ENCODE results near the gene TERT.
"Not testable (repeated sequence)": the region's sequence is repeated elsewhere in the genome, so short reads cannot be mapped to it uniquely, and the experiment has no call there.

Gene TERT

GRCh38 chr5:1277781-1278180 lies 17.1 kb downstream of the TERT start:
- no peak for DNase-seq

GRCh38 chr5:1277331-1277730 lies 17.5 kb downstream of the TERT start:
- no peak for DNase-seq

- DNase-seq: no peak
Observed at GRCh38 chr5:1276930-1277329, 17.9 kb downstream of the TERT start.

DNA sequence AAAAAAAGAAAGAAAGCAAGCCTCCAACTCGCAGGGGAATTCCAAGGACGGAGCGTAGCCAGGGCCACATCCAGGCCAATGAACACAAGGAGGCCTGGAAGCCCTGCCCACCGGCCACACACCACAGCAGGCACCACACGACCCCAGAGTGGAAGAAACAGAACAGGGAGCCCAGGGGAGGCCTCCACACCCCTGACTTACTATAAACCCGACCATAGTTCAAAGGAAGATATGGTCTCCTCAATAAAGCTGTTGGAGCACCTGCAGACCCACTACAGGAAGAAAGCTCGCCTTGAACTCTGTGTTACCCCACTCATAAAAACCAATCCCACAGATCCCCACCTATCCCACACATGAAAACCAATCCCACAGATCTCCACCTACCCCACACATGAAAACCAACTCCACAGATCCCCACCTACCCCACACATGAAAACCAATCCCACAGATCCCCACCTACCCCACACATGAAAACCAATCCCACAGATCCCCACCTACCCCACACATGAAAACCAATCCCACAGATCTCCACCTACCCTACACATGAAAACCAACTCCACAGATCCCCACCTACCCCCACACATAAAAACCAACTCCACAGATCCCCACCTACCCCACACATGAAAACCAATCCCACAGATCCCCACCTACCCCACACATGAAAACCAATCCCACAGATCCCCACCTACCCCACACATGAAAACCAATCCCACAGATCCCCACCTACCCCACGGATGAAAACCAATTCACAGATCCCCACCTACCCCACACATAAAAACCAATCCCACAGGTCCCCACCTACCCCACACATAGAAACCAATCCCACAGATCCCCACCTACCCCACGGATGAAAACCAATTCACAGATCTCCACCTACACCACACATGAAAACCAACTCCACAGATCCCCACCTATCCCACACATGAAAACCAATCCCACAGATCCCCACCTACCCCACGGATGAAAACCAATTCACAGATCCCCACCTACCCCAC lies 19.2 kb downstream of the TERT start:
- not testable (repeated sequence) for DNase-seq

GRCh38 chr5:1274471-1274870 lies 20.4 kb downstream of the TERT start:
- no peak for DNase-seq

- no peak for DNase-seq
Observed at GRCh38 chr5:1273745-1274144, 21.1 kb downstream of the TERT start.

GRCh38 chr5:1272201-1272600 lies 22.7 kb downstream of the TERT start:
- no peak for DNase-seq

- DNase-seq: no peak
Observed at GRCh38 chr5:1270933-1271914, 23.6 kb downstream of the TERT start.

- no peak for DNase-seq
Observed at GRCh38 chr5:1270426-1270825, 24.4 kb downstream of the TERT start.

DNA sequence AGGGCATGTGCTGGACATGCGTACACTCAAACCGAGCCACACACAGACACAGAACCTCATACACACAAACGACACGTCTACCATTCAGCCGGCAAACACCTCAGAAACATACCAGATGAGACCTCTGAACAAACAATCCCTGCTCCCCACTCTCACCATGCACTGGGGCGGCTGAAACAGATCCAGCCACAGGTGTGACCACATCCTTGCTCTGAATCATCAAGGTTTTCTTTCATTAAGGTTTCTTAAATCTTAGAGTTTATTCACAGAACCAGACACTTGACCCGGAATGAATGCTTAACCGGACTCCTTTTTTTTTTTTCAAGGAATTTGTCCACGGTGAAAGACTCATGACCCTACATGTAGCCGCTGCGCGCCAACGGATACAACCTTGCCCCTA lies 26.2 kb downstream of the TERT start:
- DNase-seq: peak; percentile 69

GRCh38 chr5:1268056-1268455 lies 26.8 kb downstream of the TERT start:
- no peak for DNase-seq

GRCh38 chr5:1267464-1267863 lies 27.4 kb downstream of the TERT start:
- not testable (repeated sequence) for DNase-seq

DNA sequence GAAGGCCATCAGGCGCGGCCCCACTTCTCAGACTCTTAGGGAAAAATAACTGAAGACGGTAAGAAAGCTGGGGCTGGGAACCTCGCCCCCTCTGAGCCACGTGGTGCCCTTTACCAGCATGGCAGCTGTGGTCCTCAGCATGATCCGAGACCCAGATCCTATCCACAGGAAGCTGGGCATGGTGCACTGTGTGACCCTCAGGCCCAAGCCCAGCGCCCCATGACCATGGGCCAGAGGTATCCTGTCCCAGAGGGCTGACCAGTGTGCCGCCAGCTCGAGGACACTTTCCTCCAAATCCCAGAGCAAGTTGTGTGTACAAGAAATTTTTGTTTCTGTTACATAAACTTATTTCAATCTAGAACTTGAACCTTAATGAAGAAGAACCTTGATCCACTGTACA lies 28.1 kb downstream of the TERT start:
- no peak for DNase-seq

DNA sequence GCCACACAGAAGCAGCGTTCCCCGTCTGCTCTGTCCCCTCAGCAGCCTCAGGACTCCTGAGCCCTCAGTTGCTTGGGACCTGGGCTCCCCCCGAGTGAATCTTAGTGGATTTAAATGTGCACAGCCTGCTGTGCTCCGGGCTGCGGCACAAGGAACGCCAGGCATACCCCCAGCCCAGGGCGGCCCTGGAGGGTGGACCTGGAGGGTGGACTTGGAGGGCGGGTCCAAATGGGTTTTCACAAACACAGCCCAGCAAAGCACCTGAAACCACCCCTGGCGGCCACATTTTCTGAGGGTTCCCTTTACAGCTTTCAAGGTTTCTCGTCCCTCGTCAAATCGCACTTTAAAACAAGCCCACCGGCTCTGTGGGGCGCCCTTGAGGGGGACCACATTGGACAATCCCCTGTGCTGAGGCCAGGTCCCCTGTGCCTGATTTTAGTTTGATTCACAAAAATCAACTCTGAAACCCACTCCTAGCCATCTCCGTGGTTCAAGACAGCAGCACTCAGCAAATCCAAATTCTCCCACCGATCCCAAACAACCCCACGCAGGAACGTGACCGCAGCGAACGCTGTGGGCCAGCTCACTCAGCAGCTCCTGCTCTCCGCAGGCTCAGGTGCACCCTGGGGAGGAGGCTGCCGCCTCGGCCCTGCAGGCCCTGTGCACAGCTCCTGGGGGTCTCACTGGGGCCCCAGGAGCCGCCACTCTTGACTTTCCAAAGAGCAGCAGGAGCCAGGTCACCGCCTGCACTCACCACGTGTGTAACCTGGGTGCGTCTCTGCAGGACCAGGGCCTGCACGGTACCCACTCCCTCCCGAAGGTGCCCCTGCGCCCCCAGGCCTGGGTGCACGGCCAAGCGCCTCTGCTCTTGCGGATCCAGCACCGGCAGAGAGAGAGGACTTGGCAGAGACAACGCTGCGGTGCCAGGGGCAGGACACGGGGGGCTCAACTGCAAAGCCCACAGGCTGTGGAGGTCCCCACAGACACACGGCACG lies 29.1 kb downstream of the TERT start:
- no peak for DNase-seq

GRCh38 chr5:1265026-1265425 lies 29.8 kb downstream of the TERT start:
- DNase-seq: no peak

GRCh38 chr5:1264211-1264610 lies 30.7 kb downstream of the TERT start:
- DNase-seq: no peak

GRCh38 chr5:1262381-1262780 lies 32.5 kb downstream of the TERT start:
- no peak for DNase-seq

GRCh38 chr5:1261643-1262042 lies 33.2 kb downstream of the TERT start:
- DNase-seq: no peak

- no peak for DNase-seq
Observed at GRCh38 chr5:1259806-1260480, 34.9 kb downstream of the TERT start.

- no peak for DNase-seq
Observed at GRCh38 chr5:1257841-1258240, 37.0 kb downstream of the TERT start.

GRCh38 chr5:1257363-1257762 lies 37.5 kb downstream of the TERT start:
- no peak for DNase-seq

GRCh38 chr5:1256776-1257175 lies 38.1 kb downstream of the TERT start:
- DNase-seq: no peak

All from activated CD4-positive, alpha-beta T cell treated with anti-CD3 and anti-CD28 coated beads, Interleukin-2, Interleukin-6, amounts not matched to agents 100 ng/mL and 50 ng/mL, durations not matched to agents 16 hours and 8 hours (primary cell).